ENCODE measurements around the gene ZNF410.
A peak's percentile ranks its signal among the peaks of the same experiment; 100 is the strongest.
"Not testable (repeated sequence)": the region's sequence is repeated elsewhere in the genome, so short reads cannot be mapped to it uniquely, and the experiment has no call there.

Gene ZNF410

GRCh38 chr14:73887694-73888459 lies 1.2 kb downstream of the ZNF410 start:
- Histone ChIP-seq H3K36me3 (peaks cover 0 to under 1% (median 0%) of the 10 kb centered on the region in 3 donors), H3K9me3 (no peaks in the 10 kb centered on the region), H3K27ac (peak overlapping the region; percentile 93 to 95), H3K27me3 (no peaks in the 10 kb centered on the region), H3K4me1 (peaks cover 0 to 33% (median 23%) of the 10 kb centered on the region in 4 donors), H3K4me3 (peak overlapping the region; percentile 74 to 98)
- TF ChIP-seq CTCF (IDR thresholded peaks at IDR 0.05), result no peak
- DNase-seq, result no peak
- intact Hi-C loops (cut with DNase I; ENCODE audit: low total_unique reads), result loop anchor here (2.0 to 5.0 kb wide), 2 partner anchors 37 to 171 kb away; partner anchors contain the start of gene PTGR2

GRCh38 chr14:73888460-73888725 lies 1.7 kb downstream of the ZNF410 start:
- intact Hi-C loops (cut with DNase I; ENCODE audit: low total_unique reads), result loop anchor here (5.0 kb wide), 1 partner anchor 171 kb away; no protein-coding TSS in a partner anchor
- Histone ChIP-seq H3K4me1 (peaks cover 0 to 33% (median 23%) of the 10 kb centered on the region in 4 donors), H3K9me3 (no peaks in the 10 kb centered on the region), H3K36me3 (peaks cover 0 to 5% (median 0%) of the 10 kb centered on the region in 3 donors), H3K27ac (peak overlapping the region in 1 of 2 donors; percentile 93), H3K27me3 (no peaks in the 10 kb centered on the region), H3K4me3 (no peak overlapping the region)
- TF ChIP-seq CTCF (IDR thresholded peaks at IDR 0.05), result no peak
- DNase-seq, result no peak

GRCh38 chr14:73888971-73889370 lies 2.3 kb downstream of the ZNF410 start:
- Histone ChIP-seq H3K4me3 (no peak overlapping the region), H3K27me3 (no peaks in the 10 kb centered on the region), H3K9me3 (no peaks in the 10 kb centered on the region), H3K4me1 (peaks cover 0 to 33% (median 23%) of the 10 kb centered on the region in 4 donors), H3K27ac (no peak overlapping the region), H3K36me3 (peaks cover 4 to 10% (median 4%) of the 10 kb centered on the region in 3 donors)
- intact Hi-C loops (cut with DNase I; ENCODE audit: low total_unique reads), result loop anchor here (5.0 kb wide), 1 partner anchor 172 kb away; no protein-coding TSS in a partner anchor
- no peak for TF ChIP-seq CTCF (IDR thresholded peaks at IDR 0.05)
- no peak for DNase-seq

GRCh38 chr14:73889376-73889775 lies 2.7 kb downstream of the ZNF410 start:
- Histone ChIP-seq H3K36me3 (peaks cover 8 to 14% (median 8%) of the 10 kb centered on the region in 3 donors), H3K4me1 (peaks cover 0 to 33% (median 23%) of the 10 kb centered on the region in 4 donors), H3K27me3 (no peaks in the 10 kb centered on the region), H3K27ac (no peak overlapping the region), H3K9me3 (no peaks in the 10 kb centered on the region), H3K4me3 (no peak overlapping the region)
- TF ChIP-seq CTCF (IDR thresholded peaks at IDR 0.05), result no peak
- DNase-seq, result no peak
- intact Hi-C loops (cut with DNase I; ENCODE audit: low total_unique reads), result loop anchor here (5.0 kb wide), 1 partner anchor 172 kb away; no protein-coding TSS in a partner anchor

GRCh38 chr14:73894180-73894687 lies 7.6 kb downstream of the ZNF410 start:
- peaks cover 53 to 62% (median 56%) of the 10 kb centered on the region in 3 donors for H3K36me3 ChIP-seq
- DNase-seq; intact Hi-C loops (cut with DNase I; ENCODE audit: low total_unique reads): not testable (repeated sequence)

GRCh38 chr14:73895939-73896338 lies 9.3 kb downstream of the ZNF410 start:
- intact Hi-C loops (cut with DNase I; ENCODE audit: low total_unique reads), result no loop called here
- no peak for TF ChIP-seq CTCF (IDR thresholded peaks at IDR 0.05)
- no peaks in the 10 kb centered on the region for H3K27me3 ChIP-seq
- H3K36me3 ChIP-seq, result peaks cover 60 to 79% (median 70%) of the 10 kb centered on the region in 3 donors
- H3K4me1 ChIP-seq, result no peaks in the 10 kb centered on the region
- no peak overlapping the region for H3K4me3 ChIP-seq
- no peak overlapping the region for H3K27ac ChIP-seq
- no peaks in the 10 kb centered on the region for H3K9me3 ChIP-seq
- DNase-seq, result no peak

More at GRCh38 chr14:73894180-73894687, 7.6 kb downstream of the ZNF410 start:
- H3K4me3 ChIP-seq, H3K4me1 ChIP-seq, H3K9me3 ChIP-seq, H3K27ac ChIP-seq, H3K27me3 ChIP-seq: not testable (repeated sequence)

Measured in tibial artery (tissue), 4 donors.